Esophagus muscularis mucosa (tissue), 4 donors: Measurements from ENCODE around the gene ARID1B. TPM values are rescaled to one million over a fixed set of nuclear protein-coding genes. Genes with fewer than 3 reads are reported as not detected.

Experiments
- DNase-seq: peaks from one replicate; pipeline ENCODE4 v3.0.0-alpha.2; 2017; ENCODE audit errors: extremely low spot score
- H3K27ac ChIP-seq, 4 donors: fragments of 200-600 bp; sonication (generic); replicated peaks in 1 of 4; 1 replicate in 3 of 4; 2 replicates in 1 of 4; pipeline ENCODE4 v1.5.1; 2016 to 2019; ENCODE audit warnings: mild to moderate bottlenecking in 1 of 4
- H3K27me3 ChIP-seq, 4 donors: fragments of 200-600 bp; sonication (generic); one replicate each; pipeline versions ENCODE4 v1.5.1 to v1.6.0; 2016 to 2019
- H3K36me3 ChIP-seq, 4 donors: fragments of 200-600 bp; sonication (generic); one replicate each; pipeline ENCODE4 v1.5.1; 2016 to 2019
- H3K4me1 ChIP-seq, 4 donors: fragments of 200-600 bp; sonication (generic); one replicate each; pipeline ENCODE4 v1.5.1; 2016 to 2019
- H3K4me3 ChIP-seq, 4 donors: fragments of 200-600 bp; sonication (generic); 1 replicate in 2 of 4; 2 replicates in 2 of 4; pipeline ENCODE4 v1.5.1; 2016 to 2019; ENCODE audit warnings: mild to moderate bottlenecking in 4 of 4, moderate library complexity in 1 of 4
- H3K9me3 ChIP-seq, 4 donors: fragments of 200-600 bp; sonication (generic); 1 replicate in 3 of 4; 2 replicates in 1 of 4; pipeline ENCODE4 v1.5.1; 2016 to 2019
- CTCF ChIP-seq, 3 experiments: fragments of 200-600 bp in 2 of 3; fragments of 450-650 bp in 1 of 3; sonication (generic) in 2 of 3; IDR thresholded peaks; one replicate each; pipeline ENCODE4 v1.5.1; 2017 to 2019; ENCODE audit warnings: antibody characterized with exemption in 3 of 3, mild to moderate bottlenecking in 2 of 3, moderate library complexity in 1 of 3
- EP300 ChIP-seq: sonication (generic); formaldehyde crosslinking; IDR thresholded peaks from one replicate; pipeline ENCODE4 v1.6.1; 2017; ENCODE audit warnings: antibody characterized with exemption
- POLR2A ChIP-seq: fragments of 450-650 bp; IDR thresholded peaks from one replicate; pipeline ENCODE4 v1.6.1; 2017; ENCODE audit warnings: antibody characterized with exemption, moderate library complexity, mild to moderate bottlenecking, low read depth
- POLR2AphosphoS5 ChIP-seq, 2 donors: sonication (generic); formaldehyde crosslinking; IDR thresholded peaks; one replicate each; pipeline ENCODE4 v1.6.1; 2017; ENCODE audit warnings: antibody characterized with exemption in 2 of 2
- WGBS: methylation state at CpG from one replicate; pipeline ENCODE4 v1.1.5; 2018; 5-methylcytosine and 5-hydroxymethylcytosine counted together
- intact Hi-C: fragments of 100-400 bp; cut with DNase I; formaldehyde crosslinking; loops from one replicate; pipeline ENCODE4 v1.15.1; 2023
- total RNA-seq, 4 donors: library from RNA; depleted of rRNA; stranded (reverse); fragments of >200 nt; gene quantifications; one replicate each; pipeline versions ENCODE4 v1.1.0 to v1.2.1, GENCODE V29; 2016

Gene ARID1B
- total RNA-seq, 4 donors from 2014 or later = 55.0 to 87.2 (median 72.7) TPM

- no peaks in the 10 kb centered on the region for H3K9me3 ChIP-seq
- H3K4me3 ChIP-seq = peak overlapping the region; percentile 53 to 65 (median 62)
- intact Hi-C loops = loop anchor here (5.0 kb wide), 1 partner anchor 37 kb away; no protein-coding TSS in a partner anchor
- TF ChIP-seq POLR2AphosphoS5 (IDR thresholded peaks at IDR 0.05) (peak; percentile 69 to 73), POLR2A (no peak), CTCF (IDR thresholded peaks at IDR 0.05) (peak; percentile 52 to 73 (median 56))
- peaks cover 0 to 18% (median 0%) of the 10 kb centered on the region in 4 donors for H3K27me3 ChIP-seq
- peaks cover 31 to 45% (median 40%) of the 10 kb centered on the region in 4 donors for H3K4me1 ChIP-seq
- 0% methylated on average over 4 of the region's 28 CpGs for WGBS
- H3K36me3 ChIP-seq = no peaks in the 10 kb centered on the region
- H3K27ac ChIP-seq = peak overlapping the region; percentile 82 to 90 (median 89)
- no peak for DNase-seq
Observed at GRCh38 chr6:157235600-157236039, 458.4 kb downstream of the ARID1B start.

- intact Hi-C loops = loop anchor here (5.0 kb wide), 1 partner anchor 36 kb away; no protein-coding TSS in a partner anchor
- TF ChIP-seq CTCF (IDR thresholded peaks at IDR 0.05) (no peak), POLR2AphosphoS5 (IDR thresholded peaks at IDR 0.05) (no peak), POLR2A (no peak), EP300 (no peak)
- peak overlapping the region; percentile 53 to 65 (median 62) for H3K4me3 ChIP-seq
- H3K4me1 ChIP-seq = peaks cover 34 to 51% (median 45%) of the 10 kb centered on the region in 4 donors
- H3K27me3 ChIP-seq = peaks cover 0 to 18% (median 0%) of the 10 kb centered on the region in 4 donors
- 7% methylated on average over 15 of the region's 76 CpGs for WGBS
- DNase-seq = no peak
- H3K36me3 ChIP-seq = no peaks in the 10 kb centered on the region
- H3K27ac ChIP-seq = peak overlapping the region; percentile 82 to 90 (median 89)
- H3K9me3 ChIP-seq = no peaks in the 10 kb centered on the region
Observed at GRCh38 chr6:157236040-157236725, 459.0 kb downstream of the ARID1B start.

- Histone ChIP-seq H3K9me3 (no peaks in the 10 kb centered on the region), H3K27me3 (peaks cover 0 to 11% (median 0%) of the 10 kb centered on the region in 4 donors), H3K4me1 (peaks cover 37 to 54% (median 50%) of the 10 kb centered on the region in 4 donors), H3K27ac (peak overlapping the region in 3 of 4 donors; percentile 83 to 87 (median 86)), H3K4me3 (no peak overlapping the region), H3K36me3 (no peaks in the 10 kb centered on the region)
- intact Hi-C loops = loop anchor here (5.0 kb wide), 1 partner anchor 34 kb away; no protein-coding TSS in a partner anchor
- DNase-seq = no peak
- 97% methylated on average over 2 of the region's 2 CpGs for WGBS
- no peak for TF ChIP-seq CTCF (IDR thresholded peaks at IDR 0.05)
- no peak for TF ChIP-seq POLR2A
- no peak for TF ChIP-seq EP300
- TF ChIP-seq POLR2AphosphoS5 (IDR thresholded peaks at IDR 0.05) = no peak
Observed at GRCh38 chr6:157238346-157238745, 461.2 kb downstream of the ARID1B start.

- peaks cover 42 to 61% (median 56%) of the 10 kb centered on the region in 4 donors for H3K4me1 ChIP-seq
- no peak overlapping the region for H3K4me3 ChIP-seq
- H3K9me3 ChIP-seq = peaks cover 0 to 4% (median 0%) of the 10 kb centered on the region in 4 donors
- WGBS = 85% methylated on average over 3 of the region's 3 CpGs
- no peak for TF ChIP-seq POLR2A
- no peak for TF ChIP-seq CTCF (IDR thresholded peaks at IDR 0.05)
- TF ChIP-seq POLR2AphosphoS5 (IDR thresholded peaks at IDR 0.05) = no peak
- no peak for TF ChIP-seq EP300
- intact Hi-C loops = loop anchor here (5.0 kb wide), 1 partner anchor 33 kb away; no protein-coding TSS in a partner anchor
- no peak for DNase-seq
- no peaks in the 10 kb centered on the region for H3K36me3 ChIP-seq
- peak overlapping the region; percentile 83 to 87 (median 86) for H3K27ac ChIP-seq
- peaks cover 0 to 11% (median 0%) of the 10 kb centered on the region in 4 donors for H3K27me3 ChIP-seq
Observed at GRCh38 chr6:157239148-157239547, 462.0 kb downstream of the ARID1B start.
